ENCODE measurements around the gene COL5A1.

COL5A1 gene

DNA sequence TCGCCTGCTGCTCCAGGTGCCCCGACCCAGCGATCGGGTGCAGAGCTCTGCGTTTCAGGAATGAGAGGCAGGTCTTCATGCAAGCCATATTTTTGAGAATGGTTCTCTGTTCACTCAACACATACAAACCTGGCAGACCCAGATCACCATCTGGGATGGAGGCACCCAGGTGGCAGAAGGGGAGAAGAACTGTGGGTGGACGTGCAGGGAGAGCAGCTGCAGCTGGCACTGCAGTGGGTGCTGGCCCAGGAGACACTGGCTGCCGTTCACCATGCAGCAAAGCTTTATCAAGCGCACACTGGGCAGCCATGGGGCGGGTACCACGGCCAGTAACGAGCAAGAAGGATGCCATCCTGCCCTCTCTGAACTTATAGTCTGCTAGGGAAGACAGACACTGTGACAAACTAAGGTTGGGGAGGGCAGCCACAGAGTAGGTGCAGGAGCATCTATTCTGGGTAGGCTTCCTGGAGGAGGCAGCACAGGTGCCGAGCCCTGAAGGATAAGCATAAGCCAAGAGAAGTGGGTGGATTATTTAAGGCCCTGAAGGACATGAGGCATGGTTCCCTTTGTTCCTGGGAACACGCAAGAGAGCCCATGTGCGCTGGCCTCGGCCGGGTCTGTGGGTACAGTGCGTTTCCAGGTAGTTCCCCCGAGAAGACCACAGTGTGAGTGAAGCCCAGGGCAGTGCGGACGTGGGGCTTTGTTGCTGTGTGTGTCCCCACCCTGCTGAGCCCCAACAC lies 192.8 kb downstream of the COL5A1 start:
- Histone ChIP-seq H3K9me3 (ENCODE audit: insufficient read depth, low read length, severe bottlenecking) (no peaks in the 10 kb centered on the region), H3K4me2 (ENCODE audit: insufficient read depth, low read length) (no peak overlapping the region), H2AFZ (ENCODE audit: low read depth, low read length) (no peak overlapping the region), H3K27me3 (ENCODE audit: insufficient read depth, low read length, poor library complexity) (no peaks in the 10 kb centered on the region), H4K20me1 (ENCODE audit: insufficient read depth, low read length) (no peaks in the 10 kb centered on the region), H3K36me3 (ENCODE audit: insufficient read depth, low read length) (no peaks in the 10 kb centered on the region), H3K4me1 (ENCODE audit: insufficient read depth, low read length) (no peaks in the 10 kb centered on the region), H3K27ac (ENCODE audit: low read length) (no peak overlapping the region), H3K79me2 (ENCODE audit: insufficient read depth, low read length) (no peaks in the 10 kb centered on the region), H3K4me3 (ENCODE audit: low read depth in 1 of 2, low read length in 2 of 2) (no peak overlapping the region), H3K9ac (ENCODE audit: low read depth, low read length) (no peak overlapping the region)
- TF ChIP-seq CTCF (IDR thresholded peaks at IDR 0.05; ENCODE audit: borderline replicate concordance, extremely low read depth, low read length, poor library complexity, severe bottlenecking) (no peak), EZH2 (IDR thresholded peaks at IDR 0.05; ENCODE audit: borderline replicate concordance, low read depth, low read length, severe bottlenecking) (no peak)
- ATAC-seq (ENCODE audit: insufficient read depth, low read depth) (no peak), DNase-seq (no peak)

DNA sequence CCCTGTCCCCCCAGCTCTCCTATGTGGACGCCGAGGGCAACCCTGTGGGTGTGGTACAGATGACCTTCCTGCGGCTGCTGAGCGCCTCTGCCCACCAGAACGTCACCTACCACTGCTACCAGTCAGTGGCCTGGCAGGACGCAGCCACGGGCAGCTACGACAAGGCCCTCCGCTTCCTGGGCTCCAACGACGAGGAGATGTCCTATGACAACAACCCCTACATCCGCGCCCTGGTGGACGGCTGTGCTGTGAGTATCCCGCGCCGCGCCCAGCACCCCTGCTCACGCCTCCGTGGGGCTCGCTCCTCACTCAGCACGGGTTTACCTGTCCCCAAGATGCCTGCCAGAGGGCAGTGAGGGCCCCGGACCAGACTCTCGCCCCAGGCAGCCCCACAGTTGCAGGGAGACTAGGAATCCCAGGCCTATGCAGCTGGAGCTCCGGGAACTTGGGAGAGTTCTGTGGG lies 193.4 kb downstream of the COL5A1 start:
- Histone ChIP-seq H4K20me1 (ENCODE audit: insufficient read depth, low read length) (no peaks in the 10 kb centered on the region), H3K4me3 (ENCODE audit: low read depth in 1 of 2, low read length in 2 of 2) (no peak overlapping the region), H3K4me1 (ENCODE audit: insufficient read depth, low read length) (no peaks in the 10 kb centered on the region), H3K79me2 (ENCODE audit: insufficient read depth, low read length) (no peaks in the 10 kb centered on the region), H3K27me3 (ENCODE audit: insufficient read depth, low read length, poor library complexity) (no peaks in the 10 kb centered on the region), H3K36me3 (ENCODE audit: insufficient read depth, low read length) (no peaks in the 10 kb centered on the region), H3K9ac (ENCODE audit: low read depth, low read length) (no peak overlapping the region), H3K4me2 (ENCODE audit: insufficient read depth, low read length) (no peak overlapping the region), H3K9me3 (ENCODE audit: insufficient read depth, low read length, severe bottlenecking) (no peaks in the 10 kb centered on the region), H2AFZ (ENCODE audit: low read depth, low read length) (no peak overlapping the region), H3K27ac (ENCODE audit: low read length) (no peak overlapping the region)
- no peak for DNase-seq
- no peak for ATAC-seq (ENCODE audit: insufficient read depth, low read depth)
- TF ChIP-seq CTCF (IDR thresholded peaks at IDR 0.05; ENCODE audit: borderline replicate concordance, extremely low read depth, low read length, poor library complexity, severe bottlenecking) (no peak), EZH2 (IDR thresholded peaks at IDR 0.05; ENCODE audit: borderline replicate concordance, low read depth, low read length, severe bottlenecking) (no peak)

- H3K27me3 ChIP-seq (ENCODE audit: insufficient read depth, low read length, poor library complexity): no peaks in the 10 kb centered on the region
- no peak overlapping the region for H3K27ac ChIP-seq (ENCODE audit: low read length)
- H3K4me2 ChIP-seq (ENCODE audit: insufficient read depth, low read length): no peak overlapping the region
- no peaks in the 10 kb centered on the region for H3K9me3 ChIP-seq (ENCODE audit: insufficient read depth, low read length, severe bottlenecking)
- H3K4me3 ChIP-seq (ENCODE audit: low read depth in 1 of 2, low read length in 2 of 2): no peak overlapping the region
- ATAC-seq (ENCODE audit: insufficient read depth, low read depth) (no peak), DNase-seq (no peak)
- no peaks in the 10 kb centered on the region for H3K36me3 ChIP-seq (ENCODE audit: insufficient read depth, low read length)
- no peaks in the 10 kb centered on the region for H3K79me2 ChIP-seq (ENCODE audit: insufficient read depth, low read length)
- TF ChIP-seq EZH2 (IDR thresholded peaks at IDR 0.05; ENCODE audit: borderline replicate concordance, low read depth, low read length, severe bottlenecking) (no peak), CTCF (IDR thresholded peaks at IDR 0.05; ENCODE audit: borderline replicate concordance, extremely low read depth, low read length, poor library complexity, severe bottlenecking) (no peak)
- no peak overlapping the region for H2AFZ ChIP-seq (ENCODE audit: low read depth, low read length)
- H4K20me1 ChIP-seq (ENCODE audit: insufficient read depth, low read length): no peaks in the 10 kb centered on the region
- no peak overlapping the region for H3K9ac ChIP-seq (ENCODE audit: low read depth, low read length)
- no peaks in the 10 kb centered on the region for H3K4me1 ChIP-seq (ENCODE audit: insufficient read depth, low read length)
These were observed 193.8 kb downstream of the COL5A1 start for GRCh38 chr9:134835448-134835847.

Measured in DND-41 (cell line).